Ishikawa (cell line): ENCODE data around the gene S100A8.

Source experiments
- CREB1 ChIP-seq: IDR thresholded peaks from 2 replicates; pipeline ENCODE4 v1.6.1; 2012; ENCODE audit warnings: low read depth
- FOXM1 ChIP-seq: IDR thresholded peaks from 2 replicates; pipeline ENCODE4 v1.6.1; 2012; ENCODE audit warnings: low read depth, borderline replicate concordance
- RAD21 ChIP-seq: IDR thresholded peaks from 2 replicates; pipeline ENCODE4 v1.6.1; 2012; ENCODE audit warnings: low read depth
- TCF12 ChIP-seq: IDR thresholded peaks from 2 replicates; pipeline ENCODE4 v1.6.1; 2012; ENCODE audit warnings: low read depth
- YY1 ChIP-seq: IDR thresholded peaks from 2 replicates; pipeline ENCODE4 v1.6.1; 2012; ENCODE audit warnings: low read depth
- TF ChIP-seq, protein P1 (sequence below): IDR thresholded peaks from 2 replicates; pipeline ENCODE4 v1.6.1; 2012

DNA sequence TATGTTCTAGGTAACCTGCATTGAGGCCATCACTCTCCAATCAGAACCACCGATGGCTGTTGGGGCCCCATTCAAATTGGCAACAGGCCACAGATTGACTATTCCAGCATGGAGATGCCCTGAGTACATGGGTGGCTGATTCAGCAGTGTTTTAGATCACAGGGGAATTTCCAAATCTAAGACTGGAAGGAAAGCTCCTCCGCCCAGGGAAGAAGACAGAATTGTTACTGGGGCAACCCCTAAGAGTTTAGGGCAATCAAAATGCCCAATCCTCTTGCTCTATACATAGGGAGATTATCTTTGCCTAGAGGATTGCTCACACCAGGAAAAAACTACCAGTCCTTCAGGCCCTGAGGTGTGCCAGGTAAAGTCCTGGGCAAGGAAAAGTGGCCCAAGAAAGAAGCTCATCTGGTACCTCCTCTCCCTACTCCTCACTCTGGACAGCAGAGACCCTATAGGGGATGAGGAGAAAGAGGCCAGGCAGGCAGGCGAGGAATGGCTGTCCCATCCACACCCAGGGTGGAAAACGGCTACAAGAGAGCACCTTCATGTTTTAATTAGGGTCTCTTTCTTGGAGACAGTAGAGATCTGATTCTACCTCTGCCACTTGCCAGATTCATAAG is 5.8 kb downstream of the S100A8 start:
- TF ChIP-seq TCF12 (no peak), YY1 (no peak), RAD21 (no peak), CREB1 (no peak), FOXM1 (no peak)
- TF ChIP-seq, protein P1, sequence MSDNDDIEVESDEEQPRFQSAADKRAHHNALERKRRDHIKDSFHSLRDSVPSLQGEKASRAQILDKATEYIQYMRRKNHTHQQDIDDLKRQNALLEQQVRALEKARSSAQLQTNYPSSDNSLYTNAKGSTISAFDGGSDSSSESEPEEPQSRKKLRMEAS, result no peak
